ENCODE results near the gene TGM3.

The TGM3 gene

GRCh38 chr20:2298701-2299100 lies 2.9 kb downstream of the TGM3 start:
- Histone ChIP-seq H3K27me3 (ENCODE audit: insufficient read depth, poor library complexity, severe bottlenecking) (no peaks in the 10 kb centered on the region), H3K9me3 (ENCODE audit: severe bottlenecking) (no peaks in the 10 kb centered on the region), H3K27ac (ENCODE audit: poor library complexity, severe bottlenecking) (no peak overlapping the region), H3K36me3 (ENCODE audit: low read depth) (no peaks in the 10 kb centered on the region), H3K4me3 (ENCODE audit: severe bottlenecking) (no peak overlapping the region), H3K4me1 (ENCODE audit: insufficient read depth, poor library complexity, severe bottlenecking) (no peaks in the 10 kb centered on the region)
- TF ChIP-seq CTCF (IDR thresholded peaks at IDR 0.05; ENCODE audit: poor library complexity, severe bottlenecking), result no peak
- ATAC-seq (ENCODE audit: low read depth) (no peak), DNase-seq (ENCODE audit: low spot score) (no peak)

- no peaks in the 10 kb centered on the region for H3K9me3 ChIP-seq (ENCODE audit: severe bottlenecking)
- DNase-seq (ENCODE audit: low spot score) (no peak), ATAC-seq (ENCODE audit: low read depth) (peak; percentile 59; the same call in 2 of the 3 replicates)
- H3K36me3 ChIP-seq (ENCODE audit: low read depth), result no peaks in the 10 kb centered on the region
- H3K27me3 ChIP-seq (ENCODE audit: insufficient read depth, poor library complexity, severe bottlenecking), result peaks cover 1% of the 10 kb centered on the region
- no peak overlapping the region for H3K4me3 ChIP-seq (ENCODE audit: severe bottlenecking)
- no peak overlapping the region for H3K27ac ChIP-seq (ENCODE audit: poor library complexity, severe bottlenecking)
- TF ChIP-seq CTCF (IDR thresholded peaks at IDR 0.05; ENCODE audit: poor library complexity, severe bottlenecking), result no peak
- no peaks in the 10 kb centered on the region for H3K4me1 ChIP-seq (ENCODE audit: insufficient read depth, poor library complexity, severe bottlenecking)
These were observed 3.5 kb downstream of the TGM3 start for GRCh38 chr20:2299301-2299700.

GRCh38 chr20:2300002-2300401 lies 4.2 kb downstream of the TGM3 start:
- Histone ChIP-seq H3K9me3 (ENCODE audit: severe bottlenecking) (no peaks in the 10 kb centered on the region), H3K27ac (ENCODE audit: poor library complexity, severe bottlenecking) (no peak overlapping the region), H3K36me3 (ENCODE audit: low read depth) (no peaks in the 10 kb centered on the region), H3K4me1 (ENCODE audit: insufficient read depth, poor library complexity, severe bottlenecking) (no peaks in the 10 kb centered on the region), H3K27me3 (ENCODE audit: insufficient read depth, poor library complexity, severe bottlenecking) (peaks cover 4% of the 10 kb centered on the region), H3K4me3 (ENCODE audit: severe bottlenecking) (no peak overlapping the region)
- no peak for TF ChIP-seq CTCF (IDR thresholded peaks at IDR 0.05; ENCODE audit: poor library complexity, severe bottlenecking)
- DNase-seq (ENCODE audit: low spot score) (no peak), ATAC-seq (ENCODE audit: low read depth) (no peak)

- no peaks in the 10 kb centered on the region for H3K9me3 ChIP-seq (ENCODE audit: severe bottlenecking)
- H3K4me3 ChIP-seq (ENCODE audit: severe bottlenecking), result no peak overlapping the region
- peaks cover 4% of the 10 kb centered on the region for H3K27me3 ChIP-seq (ENCODE audit: insufficient read depth, poor library complexity, severe bottlenecking)
- DNase-seq (ENCODE audit: low spot score), result no peak
- TF ChIP-seq CTCF (IDR thresholded peaks at IDR 0.05; ENCODE audit: poor library complexity, severe bottlenecking), result no peak
- no peaks in the 10 kb centered on the region for H3K36me3 ChIP-seq (ENCODE audit: low read depth)
- no peaks in the 10 kb centered on the region for H3K4me1 ChIP-seq (ENCODE audit: insufficient read depth, poor library complexity, severe bottlenecking)
- no peak overlapping the region for H3K27ac ChIP-seq (ENCODE audit: poor library complexity, severe bottlenecking)
- ATAC-seq (ENCODE audit: low read depth), result no peak
These were observed 4.6 kb downstream of the TGM3 start for GRCh38 chr20:2300420-2300819.

- H3K36me3 ChIP-seq (ENCODE audit: low read depth), result no peaks in the 10 kb centered on the region
- ATAC-seq (ENCODE audit: low read depth) (no peak), DNase-seq (ENCODE audit: low spot score) (no peak)
- H3K9me3 ChIP-seq (ENCODE audit: severe bottlenecking), result no peaks in the 10 kb centered on the region
- H3K27me3 ChIP-seq (ENCODE audit: insufficient read depth, poor library complexity, severe bottlenecking), result peaks cover 4% of the 10 kb centered on the region
- no peak overlapping the region for H3K4me3 ChIP-seq (ENCODE audit: severe bottlenecking)
- no peaks in the 10 kb centered on the region for H3K4me1 ChIP-seq (ENCODE audit: insufficient read depth, poor library complexity, severe bottlenecking)
- no peak overlapping the region for H3K27ac ChIP-seq (ENCODE audit: poor library complexity, severe bottlenecking)
- TF ChIP-seq CTCF (IDR thresholded peaks at IDR 0.05; ENCODE audit: poor library complexity, severe bottlenecking), result no peak
These were observed 5.4 kb downstream of the TGM3 start for GRCh38 chr20:2301164-2301622.
